Esophagus muscularis mucosa (tissue), 4 donors: ENCODE measurements around the gene DOCK3.

ENCODE experiments used
- EP300 ChIP-seq: sonication (generic); formaldehyde crosslinking; IDR thresholded peaks from one replicate; pipeline ENCODE4 v1.6.1; 2017; ENCODE audit warnings: antibody characterized with exemption
- POLR2A ChIP-seq: fragments of 450-650 bp; IDR thresholded peaks from one replicate; pipeline ENCODE4 v1.6.1; 2017; ENCODE audit warnings: antibody characterized with exemption, moderate library complexity, mild to moderate bottlenecking, low read depth
- POLR2AphosphoS5 ChIP-seq, 2 donors: sonication (generic); formaldehyde crosslinking; IDR thresholded peaks; one replicate each; pipeline ENCODE4 v1.6.1; 2017; ENCODE audit warnings: antibody characterized with exemption in 2 of 2
- TF ChIP-seq, protein P1 (sequence below), 3 experiments: fragments of 200-600 bp in 2 of 3; fragments of 450-650 bp in 1 of 3; sonication (generic) in 2 of 3; IDR thresholded peaks; one replicate each; pipeline ENCODE4 v1.5.1; 2017 to 2019; ENCODE audit warnings: antibody characterized with exemption in 3 of 3, mild to moderate bottlenecking in 2 of 3, moderate library complexity in 1 of 3

DNA sequence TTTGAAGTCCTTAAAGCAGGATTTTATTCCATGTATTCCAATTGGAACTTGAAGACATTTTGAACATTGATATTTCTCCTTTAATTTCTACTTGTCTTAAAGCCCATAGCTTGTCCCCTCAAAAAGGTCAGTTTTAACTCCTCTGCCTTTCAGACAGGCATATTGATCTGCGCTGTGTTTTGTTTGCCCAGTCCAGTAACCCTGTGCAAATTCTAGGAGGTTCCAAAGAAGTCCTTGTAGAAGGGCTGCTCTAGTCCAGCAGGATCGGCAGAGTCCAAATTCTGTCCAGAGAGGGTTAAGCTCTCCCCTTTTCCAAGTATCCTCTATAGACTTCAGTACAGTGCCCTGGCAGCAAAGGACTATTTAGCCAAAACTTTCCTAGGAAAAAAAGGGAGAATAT lies 604.7 kb downstream of the DOCK3 start:
- TF ChIP-seq POLR2AphosphoS5 (IDR thresholded peaks at IDR 0.05): no peak
- TF ChIP-seq, protein P1, sequence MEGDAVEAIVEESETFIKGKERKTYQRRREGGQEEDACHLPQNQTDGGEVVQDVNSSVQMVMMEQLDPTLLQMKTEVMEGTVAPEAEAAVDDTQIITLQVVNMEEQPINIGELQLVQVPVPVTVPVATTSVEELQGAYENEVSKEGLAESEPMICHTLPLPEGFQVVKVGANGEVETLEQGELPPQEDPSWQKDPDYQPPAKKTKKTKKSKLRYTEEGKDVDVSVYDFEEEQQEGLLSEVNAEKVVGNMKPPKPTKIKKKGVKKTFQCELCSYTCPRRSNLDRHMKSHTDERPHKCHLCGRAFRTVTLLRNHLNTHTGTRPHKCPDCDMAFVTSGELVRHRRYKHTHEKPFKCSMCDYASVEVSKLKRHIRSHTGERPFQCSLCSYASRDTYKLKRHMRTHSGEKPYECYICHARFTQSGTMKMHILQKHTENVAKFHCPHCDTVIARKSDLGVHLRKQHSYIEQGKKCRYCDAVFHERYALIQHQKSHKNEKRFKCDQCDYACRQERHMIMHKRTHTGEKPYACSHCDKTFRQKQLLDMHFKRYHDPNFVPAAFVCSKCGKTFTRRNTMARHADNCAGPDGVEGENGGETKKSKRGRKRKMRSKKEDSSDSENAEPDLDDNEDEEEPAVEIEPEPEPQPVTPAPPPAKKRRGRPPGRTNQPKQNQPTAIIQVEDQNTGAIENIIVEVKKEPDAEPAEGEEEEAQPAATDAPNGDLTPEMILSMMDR (IDR thresholded peaks at IDR 0.05): no peak
- no peak for TF ChIP-seq POLR2A
- TF ChIP-seq EP300: no peak
